Heart left ventricle (tissue), 13 donors: ENCODE measurements around the gene MGARP.

Experiments
- CTCF ChIP-seq, 12 donors: fragments of 200-600 bp; sonication (generic) in 4 of 12; IDR thresholded peaks; one replicate each; pipeline versions ENCODE4 v1.5.0 to v1.8.0; 2018 to 2022; ENCODE audit warnings: antibody characterized with exemption in 12 of 12, mild to moderate bottlenecking in 5 of 12
- POLR2A ChIP-seq, 2 donors: fragments of 450-650 bp; IDR thresholded peaks; one replicate each; pipeline ENCODE4 v1.6.1; 2017; ENCODE audit warnings: antibody characterized with exemption in 2 of 2, mild to moderate bottlenecking in 2 of 2, moderate library complexity in 2 of 2
- donor health status: ischemic (EF 13 %, LVEDD 7.1; RV severe dilation, severe dysfunction).
- donor health status: DM: no; HTN: yes; CAD: no.
- donor health status: DM: no; HTN: no; CAD: no.
- donor health status: ischemic (EF 25% LVEDD 6.9; RV normal size, moderate dysfunction).
- donor health status: ischemic (EF 25% LVEDD 5.7; RV mildly dilated, moderate dysfunction).
- donor health status: ischemic (EF 35%, LVEDD 5.7; RV mildly dilated, moderate dysfunction).
- donor health status: nonischemic (EF 11% LVEDD 7.7; RV severe dilation, severe dysfunction).
- donor health status: DM: yes; HTN: yes; CAD: no.
- donor health status: PGD.
- donor health status: ischemic (EF 29% LVEDD 5.4; RV normal size, mild dysfunction).
- donor health status: nonischemic (EF 23%, LVEDD 6.1; RV moderate dilation, normal function).

- TF ChIP-seq CTCF (IDR thresholded peaks at IDR 0.05) = no peak
- TF ChIP-seq POLR2A (IDR thresholded peaks at IDR 0.05) = no peak
Observed at GRCh38 chr4:139324620-139325019, 44.6 kb upstream of the MGARP start.
